Prostate gland (tissue), 2 donors: ENCODE measurements around the gene ELMO1. TPM values are rescaled to one million over a fixed set of nuclear protein-coding genes. Genes with fewer than 3 reads are reported as not detected.

Source experiments
- DNase-seq: peaks from one replicate; pipeline ENCODE4 v3.0.0-alpha.2; 2019; ENCODE audit warnings: low spot score
- H3K27ac ChIP-seq, 2 donors: fragments of 200-600 bp; sonication (generic); 2 replicates each; pipeline ENCODE4 v1.5.1; 2017 to 2019
- H3K27me3 ChIP-seq: fragments of 200-600 bp; sonication (generic); replicated peaks from 2 replicates; pipeline ENCODE4 v1.5.1; 2019; ENCODE audit not compliant: insufficient read depth
- H3K36me3 ChIP-seq, 2 donors: fragments of 200-600 bp; sonication (generic); 1 replicate in 1 of 2; 2 replicates in 1 of 2; pipeline versions ENCODE4 v1.5.1 to v1.8.1; 2017 to 2019
- H3K4me1 ChIP-seq: fragments of 200-600 bp; sonication (generic); replicated peaks from 2 replicates; pipeline ENCODE4 v1.5.1; 2019
- H3K4me3 ChIP-seq, 2 donors: fragments of 200-600 bp; sonication (generic); 2 replicates each; pipeline ENCODE4 v1.5.1; 2017 to 2019
- H3K9me3 ChIP-seq: fragments of 200-600 bp; sonication (generic); 2 replicates; pipeline ENCODE4 v1.5.1; 2017
- POLR2A ChIP-seq: fragments of 450-650 bp; IDR thresholded peaks from one replicate; pipeline ENCODE4 v1.6.1; 2016; ENCODE audit warnings: antibody characterized with exemption, mild to moderate bottlenecking
- POLR2AphosphoS5 ChIP-seq: sonication (generic); formaldehyde crosslinking; IDR thresholded peaks from one replicate; pipeline ENCODE4 v1.6.1; 2017; ENCODE audit warnings: antibody characterized with exemption
- WGBS: methylation state at CpG from one replicate; pipeline ENCODE4 v1.1.5; 2018; 5-methylcytosine and 5-hydroxymethylcytosine counted together
- intact Hi-C: fragments of 100-400 bp; cut with DNase I; formaldehyde crosslinking; loops from one replicate; pipeline ENCODE4 v1.14.2; 2022
- total RNA-seq, 2 donors: library from RNA; depleted of rRNA; stranded (reverse); fragments of >200 nt; gene quantifications; one replicate each; pipeline ENCODE4 v1.1.0, GENCODE V29; 2016
- TF ChIP-seq, protein P1 (sequence below), 4 experiments: fragments of 200-600 bp in 2 of 4; fragments of 450-650 bp in 2 of 4; sonication (generic) in 2 of 4; IDR thresholded peaks; 1 replicate in 3 of 4; 2 replicates in 1 of 4; pipeline ENCODE4 v1.5.1; 2016 to 2019; ENCODE audit warnings: antibody characterized with exemption in 4 of 4, mild to moderate bottlenecking in 2 of 4, moderate library complexity in 2 of 4

ELMO1 gene
- total RNA-seq, 2 donors from 2014 or later: 6.7 to 19.3 TPM

DNA sequence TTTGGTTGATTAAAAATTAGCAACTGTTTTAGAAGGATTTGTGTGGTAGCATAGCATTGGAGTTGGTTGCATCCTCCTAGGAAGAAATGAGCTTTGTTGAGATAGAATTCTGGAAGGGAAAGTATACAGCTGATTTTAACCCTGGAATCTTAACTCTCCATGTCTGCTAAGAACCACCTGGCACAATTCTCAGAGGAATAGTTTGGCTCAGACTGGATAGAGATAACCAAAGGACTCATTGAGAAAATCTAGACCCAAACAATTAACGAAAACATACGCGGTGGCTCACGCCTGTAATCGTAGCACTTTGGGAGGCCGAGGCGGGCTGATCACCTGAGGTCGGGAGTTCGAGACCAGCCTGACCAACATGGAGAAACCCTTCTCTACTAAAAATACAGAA lies 625.3 kb downstream of the ELMO1 start:
- Histone ChIP-seq H3K4me1 (no peaks in the 10 kb centered on the region), H3K36me3 (no peaks in the 10 kb centered on the region), H3K9me3 (no peaks in the 10 kb centered on the region), H3K27ac (no peak overlapping the region), H3K27me3 (no peaks in the 10 kb centered on the region), H3K4me3 (no peak overlapping the region)
- TF ChIP-seq POLR2A (no peak), POLR2AphosphoS5 (no peak)
- TF ChIP-seq, protein P1, sequence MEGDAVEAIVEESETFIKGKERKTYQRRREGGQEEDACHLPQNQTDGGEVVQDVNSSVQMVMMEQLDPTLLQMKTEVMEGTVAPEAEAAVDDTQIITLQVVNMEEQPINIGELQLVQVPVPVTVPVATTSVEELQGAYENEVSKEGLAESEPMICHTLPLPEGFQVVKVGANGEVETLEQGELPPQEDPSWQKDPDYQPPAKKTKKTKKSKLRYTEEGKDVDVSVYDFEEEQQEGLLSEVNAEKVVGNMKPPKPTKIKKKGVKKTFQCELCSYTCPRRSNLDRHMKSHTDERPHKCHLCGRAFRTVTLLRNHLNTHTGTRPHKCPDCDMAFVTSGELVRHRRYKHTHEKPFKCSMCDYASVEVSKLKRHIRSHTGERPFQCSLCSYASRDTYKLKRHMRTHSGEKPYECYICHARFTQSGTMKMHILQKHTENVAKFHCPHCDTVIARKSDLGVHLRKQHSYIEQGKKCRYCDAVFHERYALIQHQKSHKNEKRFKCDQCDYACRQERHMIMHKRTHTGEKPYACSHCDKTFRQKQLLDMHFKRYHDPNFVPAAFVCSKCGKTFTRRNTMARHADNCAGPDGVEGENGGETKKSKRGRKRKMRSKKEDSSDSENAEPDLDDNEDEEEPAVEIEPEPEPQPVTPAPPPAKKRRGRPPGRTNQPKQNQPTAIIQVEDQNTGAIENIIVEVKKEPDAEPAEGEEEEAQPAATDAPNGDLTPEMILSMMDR (IDR thresholded peaks at IDR 0.05): no peak
- DNase-seq: no peak
- intact Hi-C loops: no loop called here
- whole genome bisulfite sequencing: 97% methylated on average over 9 of the region's 9 CpGs

DNA sequence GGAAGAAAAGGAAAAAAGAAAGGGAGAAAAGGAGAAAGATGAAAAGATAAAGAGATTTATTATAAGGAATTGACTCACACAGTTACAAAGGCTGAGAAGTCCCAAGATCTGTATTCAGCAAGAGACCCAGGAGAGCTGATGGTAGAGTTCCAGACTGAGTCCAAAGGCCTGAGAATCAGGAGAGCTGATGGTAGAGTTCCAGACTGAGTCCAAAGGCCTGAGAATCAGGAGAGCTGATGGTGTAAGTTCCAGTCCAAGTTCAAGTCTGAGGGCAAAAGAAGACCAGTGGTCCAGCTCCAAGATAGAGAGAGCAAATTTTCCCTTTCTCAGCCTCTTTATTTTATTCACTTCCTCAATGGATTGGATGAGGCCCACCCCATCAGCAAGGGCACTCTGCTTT lies 627.0 kb downstream of the ELMO1 start:
- Histone ChIP-seq H3K4me1 (no peaks in the 10 kb centered on the region), H3K9me3 (no peaks in the 10 kb centered on the region), H3K4me3 (no peak overlapping the region), H3K27me3 (no peaks in the 10 kb centered on the region), H3K27ac (no peak overlapping the region), H3K36me3 (no peaks in the 10 kb centered on the region)
- no peak for DNase-seq
- no peak for TF ChIP-seq POLR2AphosphoS5
- TF ChIP-seq, protein P1 (IDR thresholded peaks at IDR 0.05): no peak
- intact Hi-C loops: no loop called here

DNA sequence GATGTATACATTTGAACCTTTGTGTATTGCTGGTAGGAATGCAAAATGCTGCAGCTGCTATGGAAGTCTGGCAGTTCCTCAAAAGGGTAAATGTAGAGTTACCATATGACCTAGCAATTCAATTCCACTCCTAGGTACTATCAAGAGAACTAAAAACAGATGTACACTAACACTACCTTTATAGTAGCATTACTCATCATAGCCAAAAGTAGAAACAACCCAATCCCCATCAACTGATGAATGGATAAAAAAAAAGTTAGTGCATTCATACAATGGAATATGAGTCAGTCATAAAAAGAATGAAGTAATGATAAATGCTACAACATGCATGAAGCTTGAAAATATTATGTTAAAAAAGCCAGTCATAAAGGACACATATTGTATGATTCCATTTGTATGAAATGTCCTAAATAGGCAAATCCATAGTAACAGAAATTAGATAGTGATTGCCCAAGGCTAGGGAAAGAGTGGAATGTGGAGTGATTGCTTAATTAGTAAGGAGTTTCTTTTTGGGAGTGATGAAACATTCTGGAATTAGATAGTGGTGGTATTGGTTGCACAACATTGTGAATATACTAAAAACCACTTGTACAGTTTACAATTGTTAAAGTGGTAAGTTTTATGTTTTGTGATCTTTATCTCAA lies 628.0 kb downstream of the ELMO1 start:
- Histone ChIP-seq H3K9me3 (no peaks in the 10 kb centered on the region), H3K27me3 (no peaks in the 10 kb centered on the region), H3K36me3 (no peaks in the 10 kb centered on the region), H3K27ac (no peak overlapping the region), H3K4me3 (no peak overlapping the region), H3K4me1 (no peaks in the 10 kb centered on the region)
- intact Hi-C loops: no loop called here
- TF ChIP-seq POLR2A (no peak), POLR2AphosphoS5 (no peak)
- TF ChIP-seq, protein P1 (IDR thresholded peaks at IDR 0.05): no peak
- no peak for DNase-seq

DNA sequence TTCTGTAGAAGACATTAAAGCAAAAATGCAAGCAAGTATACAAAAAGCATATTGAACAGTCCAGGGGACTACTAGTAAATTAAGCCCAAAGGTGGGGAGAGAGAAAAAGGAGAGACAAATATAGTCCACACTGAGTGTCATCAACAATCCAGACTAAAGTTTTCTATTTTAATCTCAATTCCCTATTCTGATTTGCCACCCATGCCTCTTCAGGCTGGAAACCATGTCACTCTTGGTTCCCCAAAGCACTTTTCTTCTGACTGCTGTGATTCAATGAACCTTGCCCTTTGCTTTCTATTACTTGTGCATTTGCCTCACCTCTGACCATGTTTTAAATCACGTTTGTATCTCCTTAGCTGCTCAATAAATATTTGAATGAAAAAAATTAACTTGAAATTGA lies 629.0 kb downstream of the ELMO1 start:
- WGBS: 63% methylated on average over 1 of the region's 1 CpG
- Histone ChIP-seq H3K4me1 (no peaks in the 10 kb centered on the region), H3K27me3 (no peaks in the 10 kb centered on the region), H3K36me3 (no peaks in the 10 kb centered on the region), H3K27ac (no peak overlapping the region), H3K4me3 (no peak overlapping the region), H3K9me3 (no peaks in the 10 kb centered on the region)
- intact Hi-C loops: no loop called here
- TF ChIP-seq, protein P1 (IDR thresholded peaks at IDR 0.05): no peak
- TF ChIP-seq POLR2A (no peak), POLR2AphosphoS5 (no peak)
- DNase-seq: no peak

DNA sequence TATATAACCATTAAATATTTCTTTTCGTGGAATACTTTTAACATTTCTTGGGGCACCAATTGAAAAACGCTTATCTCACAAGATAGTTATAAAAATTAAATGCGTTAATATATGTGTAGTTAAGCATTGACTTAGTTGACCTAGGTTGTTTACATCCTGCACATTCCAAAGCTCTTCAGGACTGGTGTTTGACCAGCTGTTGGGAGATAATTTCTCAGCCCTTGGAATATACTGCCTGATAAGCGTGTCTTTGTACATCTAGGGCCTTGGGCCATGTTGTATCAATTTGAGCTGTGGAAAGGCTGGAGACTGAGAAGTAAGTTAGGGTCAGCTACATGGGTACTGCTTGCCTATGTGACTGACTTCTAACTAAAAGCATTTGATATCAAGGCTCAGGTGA lies 634.4 kb downstream of the ELMO1 start:
- H3K27ac ChIP-seq: no peak overlapping the region
- TF ChIP-seq, protein P1 (IDR thresholded peaks at IDR 0.05): no peak
- no peak for TF ChIP-seq POLR2A
- no peak for TF ChIP-seq POLR2AphosphoS5
- no peaks in the 10 kb centered on the region for H3K27me3 ChIP-seq
- H3K4me1 ChIP-seq: no peaks in the 10 kb centered on the region
- no peaks in the 10 kb centered on the region for H3K9me3 ChIP-seq
- no peak for DNase-seq
- H3K4me3 ChIP-seq: no peak overlapping the region
- intact Hi-C loops: no loop called here
- H3K36me3 ChIP-seq: no peaks in the 10 kb centered on the region
- WGBS: 87% methylated on average over 4 of the region's 4 CpGs
